B cell (primary cell): Measurements from ENCODE around the gene GFOD1. TPM values are rescaled to one million over a fixed set of nuclear protein-coding genes. Genes with fewer than 3 reads are reported as not detected.
A peak's percentile ranks its signal among the peaks of the same experiment; 100 is the strongest.

Experiments used
- ATAC-seq: fragments of 200-7000 bp; cut with Tn5 transposase; one replicate; pipeline ENCODE4 v1.10.0; 2021; ENCODE audit warnings: low read depth, mild to moderate bottlenecking, moderate number of reproducible peaks, moderate library complexity
- CTCF ChIA-PET: fragments of 350-600 bp; sonication (Branson Sonifier 250); formaldehyde crosslinking; loops from one replicate; lab custom pipeline; 2021; ENCODE audit warnings: antibody characterized with exemption, inconsistent platforms; lab: Charles Lee
- POLR2A ChIA-PET: fragments of 350-600 bp; sonication (Branson Sonifier 250); formaldehyde crosslinking; loops from one replicate; lab custom pipeline; 2021; ENCODE audit warnings: antibody characterized with exemption; lab: Charles Lee
- DNase-seq: peaks from one replicate; pipeline ENCODE4 v3.0.0; 2013
- H2AFZ ChIP-seq: 2 replicates; pipeline ENCODE4 v1.6.1; 2012; ENCODE audit warnings: mild to moderate bottlenecking, low read depth, low read length; ENCODE audit not compliant: insufficient read depth, poor library complexity, severe bottlenecking
- H3K27ac ChIP-seq, 2 donors: 1 replicate in 1 of 2; 2 replicates in 1 of 2; pipeline ENCODE4 v1.5.1; 2012 to 2013; ENCODE audit warnings: low read length in 2 of 2, mild to moderate bottlenecking in 2 of 2, moderate library complexity in 1 of 2
- H3K27me3 ChIP-seq, 4 experiments: fragments of 200-600 bp in 1 of 4; sonication (generic) in 1 of 4; replicated peaks in 1 of 4; 1 replicate in 2 of 4; 2 replicates in 2 of 4; pipeline versions ENCODE4 v1.6.1 to v1.7.0; 2013 to 2016; ENCODE audit warnings: low read length in 3 of 4, mild to moderate bottlenecking in 2 of 4, mixed read lengths in 1 of 4, moderate library complexity in 1 of 4; ENCODE audit not compliant: insufficient read depth in 4 of 4, control insufficient read depth in 3 of 4; ENCODE audit errors: control extremely low read depth in 1 of 4
- H3K36me3 ChIP-seq, 2 experiments: replicated peaks in 1 of 2; 1 replicate in 1 of 2; 2 replicates in 1 of 2; pipeline versions ENCODE4 v1.6.1 to v1.7.1; 2013; ENCODE audit warnings: low read length in 1 of 2; ENCODE audit not compliant: insufficient read depth in 2 of 2, control insufficient read depth in 1 of 2; ENCODE audit errors: control extremely low read depth in 1 of 2, extremely low read depth in 1 of 2
- H3K4me1 ChIP-seq, 2 donors: fragments of 200-600 bp in 1 of 2; sonication (generic) in 1 of 2; 1 replicate in 1 of 2; 2 replicates in 1 of 2; pipeline versions ENCODE4 v1.5.1 to v1.6.1; 2013 to 2017; ENCODE audit warnings: low read length in 2 of 2; ENCODE audit not compliant: control insufficient read depth in 2 of 2, insufficient read depth in 2 of 2
- H3K4me2 ChIP-seq: replicated peaks from 2 replicates; pipeline ENCODE3; 2012; ENCODE audit warnings: mild to moderate bottlenecking, low read depth, low read length; ENCODE audit not compliant: poor library complexity, severe bottlenecking
- H3K4me3 ChIP-seq, 5 experiments: fragments of 200-600 bp in 1 of 5; sonication (generic) in 1 of 5; 1 replicate in 3 of 5; 2 replicates in 2 of 5; pipeline versions ENCODE4 v1.5.1 to v1.7.0; 2011 to 2016; ENCODE audit warnings: low read length in 4 of 5, mild to moderate bottlenecking in 4 of 5, low read depth in 2 of 5, control low read depth in 1 of 5, moderate library complexity in 1 of 5; ENCODE audit not compliant: insufficient read depth in 1 of 5; ENCODE audit errors: control extremely low read depth in 1 of 5, extremely low read depth in 1 of 5
- H3K79me2 ChIP-seq: fragments of 200-600 bp; sonication (generic); one replicate; pipeline ENCODE4 v1.6.0; 2016; ENCODE audit warnings: low read length; ENCODE audit not compliant: control insufficient read depth, insufficient read depth
- H3K9ac ChIP-seq: fragments of 200-600 bp; sonication (generic); 2 replicates; pipeline ENCODE4 v1.6.1; 2017; ENCODE audit warnings: mild to moderate bottlenecking, low read length, moderate library complexity
- H3K9me3 ChIP-seq, 3 donors: one replicate each; pipeline versions ENCODE4 v1.6.1 to v1.7.1; 2013; ENCODE audit warnings: low read length in 2 of 3; ENCODE audit not compliant: control insufficient read depth in 2 of 3, insufficient read depth in 1 of 3; ENCODE audit errors: control extremely low read depth in 1 of 3
- H4K20me1 ChIP-seq: 2 replicates; pipeline ENCODE4 v1.6.0; 2012; ENCODE audit warnings: mild to moderate bottlenecking, low read length; ENCODE audit not compliant: insufficient read depth, control insufficient read depth, poor library complexity, severe bottlenecking
- H3K27ac Mint-ChIP-seq: one replicate; pipeline ENCODE4 v1.8.0; 2021; ENCODE audit warnings: mixed read lengths
- H3K27me3 Mint-ChIP-seq: one replicate; pipeline ENCODE4 v1.8.0; 2021; ENCODE audit warnings: mixed read lengths
- H3K4me1 Mint-ChIP-seq: one replicate; pipeline ENCODE4 v1.8.0; 2021; ENCODE audit warnings: mixed read lengths
- H3K4me3 Mint-ChIP-seq: one replicate; pipeline ENCODE4 v1.8.0; 2021; ENCODE audit warnings: mixed read lengths
- H3K9me3 Mint-ChIP-seq: one replicate; pipeline ENCODE4 v1.8.0; 2022; ENCODE audit warnings: mixed read lengths; ENCODE audit not compliant: insufficient read depth
- EZH2 ChIP-seq: IDR thresholded peaks from 2 replicates; pipeline ENCODE4 v1.6.1; 2012; ENCODE audit warnings: borderline replicate concordance, low read depth, mild to moderate bottlenecking, moderate library complexity, low read length; ENCODE audit not compliant: insufficient read depth, poor library complexity, severe bottlenecking
- WGBS: methylation state at CpG from one replicate; pipeline ENCODE4 v1.1.5; 2013; ENCODE audit warnings: missing lambda C conversion rate; ENCODE audit not compliant: insufficient coverage; 5-methylcytosine and 5-hydroxymethylcytosine counted together
- intact Hi-C: fragments of 100-400 bp; cut with micrococcal nuclease; formaldehyde crosslinking; loops from one replicate; pipeline ENCODE4 v1.10.0; 2022
- polyA plus RNA-seq: library from polyadenylated mRNA; depleted of rRNA; stranded (reverse); fragments of >200 nt; gene quantifications from 2 replicates; pipeline ENCODE4 v1.2.3, GENCODE V29; 2012
- total RNA-seq, 2 donors: library from RNA; stranded (reverse); fragments of 120-200 nt in 1 of 2; gene quantifications; 1 replicate in 1 of 2; 2 replicates in 1 of 2; pipeline versions ENCODE4 v1.2.3 to v1.2.4, GENCODE V29; 2013 to 2022
- TF ChIP-seq, protein P1 (sequence below): fragments of 200-600 bp; IDR thresholded peaks from one replicate; pipeline ENCODE4 v1.8.0; 2022; ENCODE audit warnings: antibody characterized with exemption, mild to moderate bottlenecking

GFOD1 gene
- total and polyA plus RNA-seq, 2 donors (not counting 1 experiment from before 2014, with no cell fraction given) = 8.3 to 42.4 TPM

DNA sequence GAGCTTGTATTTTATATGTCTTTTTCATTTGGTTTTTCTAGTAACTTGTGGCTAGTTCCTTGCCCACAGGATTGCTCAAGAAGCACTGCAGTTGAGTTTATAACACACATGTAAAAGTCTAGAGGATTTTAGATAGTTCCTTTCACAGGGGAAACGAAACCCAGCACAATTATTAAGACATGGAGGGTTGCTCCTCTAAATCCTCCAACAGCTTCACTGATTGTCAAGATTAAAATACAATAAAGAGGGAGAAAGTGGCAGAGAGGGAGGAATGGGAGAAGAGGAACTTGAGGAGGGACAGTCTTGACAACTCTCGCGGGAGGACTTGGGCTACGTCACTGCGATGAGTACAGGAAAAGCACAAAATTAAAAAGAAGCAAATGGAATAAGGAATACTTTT is 149.4 kb downstream of the GFOD1 start:
- WGBS = no CpG with 5 or more reads among the region's 5 CpGs
- H3K36me3 ChIP-seq = no peaks in the 10 kb centered on the region
- no peak overlapping the region for H3K9ac ChIP-seq
- TF ChIP-seq, protein P1, sequence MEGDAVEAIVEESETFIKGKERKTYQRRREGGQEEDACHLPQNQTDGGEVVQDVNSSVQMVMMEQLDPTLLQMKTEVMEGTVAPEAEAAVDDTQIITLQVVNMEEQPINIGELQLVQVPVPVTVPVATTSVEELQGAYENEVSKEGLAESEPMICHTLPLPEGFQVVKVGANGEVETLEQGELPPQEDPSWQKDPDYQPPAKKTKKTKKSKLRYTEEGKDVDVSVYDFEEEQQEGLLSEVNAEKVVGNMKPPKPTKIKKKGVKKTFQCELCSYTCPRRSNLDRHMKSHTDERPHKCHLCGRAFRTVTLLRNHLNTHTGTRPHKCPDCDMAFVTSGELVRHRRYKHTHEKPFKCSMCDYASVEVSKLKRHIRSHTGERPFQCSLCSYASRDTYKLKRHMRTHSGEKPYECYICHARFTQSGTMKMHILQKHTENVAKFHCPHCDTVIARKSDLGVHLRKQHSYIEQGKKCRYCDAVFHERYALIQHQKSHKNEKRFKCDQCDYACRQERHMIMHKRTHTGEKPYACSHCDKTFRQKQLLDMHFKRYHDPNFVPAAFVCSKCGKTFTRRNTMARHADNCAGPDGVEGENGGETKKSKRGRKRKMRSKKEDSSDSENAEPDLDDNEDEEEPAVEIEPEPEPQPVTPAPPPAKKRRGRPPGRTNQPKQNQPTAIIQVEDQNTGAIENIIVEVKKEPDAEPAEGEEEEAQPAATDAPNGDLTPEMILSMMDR = no peak
- no peak for TF ChIP-seq EZH2
- peak overlapping the region; percentile 77 for H3K27ac Mint-ChIP-seq
- ChIA-PET POLR2A (interaction anchor here (0.9 kb wide), 1 partner anchor 9 kb away, joined by 3 read pairs; no protein-coding TSS in a partner anchor), CTCF (interaction anchor here (0.6 to 4.8 kb wide), 30 partner anchors 10 to 287 kb away, joined by 3 to 56 read pairs (median 6); partner anchors contain the start of genes GFOD1, NOL7, SIRT5 and TBC1D7)
- H3K27me3 Mint-ChIP-seq = no peaks in the 10 kb centered on the region
- peaks cover 40% of the 10 kb centered on the region in 2 donors for H3K4me1 ChIP-seq
- ATAC-seq (no peak), DNase-seq (peak; percentile 40)
- no peaks in the 10 kb centered on the region for H4K20me1 ChIP-seq
- H3K79me2 ChIP-seq = no peaks in the 10 kb centered on the region
- peak overlapping the region; percentile 37 for H3K4me2 ChIP-seq
- H3K4me3 Mint-ChIP-seq = peak overlapping the region; percentile 35
- H3K27me3 ChIP-seq = no peaks in the 10 kb centered on the region
- H2AFZ ChIP-seq = peak overlapping the region; percentile 54
- no peak overlapping the region for H3K4me3 ChIP-seq
- H3K4me1 Mint-ChIP-seq = peaks cover 43% of the 10 kb centered on the region
- peaks cover 0 to 8% (median 7%) of the 10 kb centered on the region in 3 donors for H3K9me3 ChIP-seq
- peak overlapping the region in 1 of 2 donors; percentile 58 for H3K27ac ChIP-seq
- H3K9me3 Mint-ChIP-seq = peaks cover 3% of the 10 kb centered on the region
- intact Hi-C loops = no loop called here

DNA sequence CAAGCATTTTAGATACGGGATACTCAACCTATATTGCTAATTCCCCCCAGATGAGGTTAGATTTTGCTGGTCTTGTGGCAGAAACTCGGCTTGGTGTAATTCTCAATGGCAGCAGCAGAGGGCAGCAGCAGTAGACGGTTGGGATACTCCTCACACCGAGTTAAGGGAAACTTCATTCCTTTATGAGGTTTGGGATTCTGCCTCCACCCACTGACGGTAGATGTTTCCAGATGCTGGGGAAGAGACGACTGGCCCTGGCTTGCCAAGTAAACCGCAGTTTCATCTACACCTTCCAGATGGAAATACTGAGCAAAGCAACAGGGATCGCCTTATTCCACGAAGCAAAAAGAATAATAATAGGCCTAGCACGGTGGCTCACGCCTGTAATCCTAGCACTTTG is 150.8 kb downstream of the GFOD1 start:
- Histone ChIP-seq H3K27ac (no peak overlapping the region), H3K9ac (no peak overlapping the region), H3K79me2 (no peaks in the 10 kb centered on the region), H3K4me2 (peak overlapping the region; percentile 48), H3K9me3 (peaks cover 0 to 4% (median 2%) of the 10 kb centered on the region in 3 donors), H3K4me3 (no peak overlapping the region), H3K4me1 (peaks cover 40% of the 10 kb centered on the region in 2 donors), H4K20me1 (no peaks in the 10 kb centered on the region), H2AFZ (no peak overlapping the region), H3K36me3 (no peaks in the 10 kb centered on the region), H3K27me3 (no peaks in the 10 kb centered on the region)
- Mint-ChIP-seq H3K9me3 (no peaks in the 10 kb centered on the region), H3K27ac (peak overlapping the region; percentile 5), H3K27me3 (no peaks in the 10 kb centered on the region), H3K4me3 (no peak overlapping the region), H3K4me1 (peaks cover 46% of the 10 kb centered on the region)
- peak; percentile 84 for DNase-seq
- ChIA-PET POLR2A (no interaction called here), CTCF (interaction anchor here (0.8 to 4.8 kb wide), 16 partner anchors 8 to 288 kb away, joined by 3 to 56 read pairs (median 10); partner anchors contain the start of genes NOL7, SIRT5 and TBC1D7)
- intact Hi-C loops = loop anchor here (1.0 to 2.0 kb wide), 6 partner anchors 18 to 239 kb away; no protein-coding TSS in a partner anchor
- ATAC-seq = peak; percentile 81
- TF ChIP-seq EZH2 = no peak
- TF ChIP-seq, protein P1 = peak; percentile 90
- 55% methylated on average over 6 of the region's 11 CpGs for WGBS
